GM18511 (cell line): ENCODE results near the gene REXO5.
"Not testable (repeated sequence)": the region's sequence is repeated elsewhere in the genome, so short reads cannot be mapped to it uniquely, and the experiment has no call there.

Experiments
- ATAC-seq: cut with Tn5 transposase; IDR thresholded peaks from one replicate; pipeline ENCODE4 v1.9.1; 2021; ENCODE audit warnings: mild to moderate bottlenecking, moderate library complexity; ENCODE audit not compliant: unreplicated experiment

Gene REXO5

GRCh38 chr16:20806168-20807050 lies at the start of gene REXO5, which contains the start of gene ERI2:
Gene REXO5, plus strand, starts transcription at chr16:20806527. Its CDS starts 427 bp downstream, at chr16:20806954.
Gene ERI2, minus strand, starts transcription at chr16:20806472. Its CDS starts 42 bp downstream, at chr16:20806430.
- ATAC-seq: peak; percentile 90

GRCh38 chr16:20760346-20760745 lies 46.0 kb upstream of the REXO5 start:
- no peak for ATAC-seq

GRCh38 chr16:20761175-20761574 lies 45.2 kb upstream of the REXO5 start:
- no peak for ATAC-seq

- ATAC-seq: no peak
Measured at GRCh38 chr16:20762404-20763123, 43.8 kb upstream of the REXO5 start.

GRCh38 chr16:20763461-20764232 lies 42.7 kb upstream of the REXO5 start, which contains the start of gene ACSM3:
Gene ACSM3, plus strand, starts transcription at chr16:20764014. Its CDS starts 6,021 bp downstream, at chr16:20770035.
- peak; percentile 99 for ATAC-seq

- not testable (repeated sequence) for ATAC-seq
Measured at GRCh38 chr16:20764448-20764847, 41.9 kb upstream of the REXO5 start.

GRCh38 chr16:20765732-20766131 lies 40.6 kb upstream of the REXO5 start:
- ATAC-seq: no peak

- ATAC-seq: no peak
Measured at GRCh38 chr16:20766294-20766693, 40.0 kb upstream of the REXO5 start.

GRCh38 chr16:20767577-20767976 lies 38.8 kb upstream of the REXO5 start:
- no peak for ATAC-seq

GRCh38 chr16:20768121-20768520 lies 38.2 kb upstream of the REXO5 start:
- ATAC-seq: no peak

- ATAC-seq: no peak
Measured at GRCh38 chr16:20768818-20769217, 37.5 kb upstream of the REXO5 start.

GRCh38 chr16:20773679-20774078 lies 32.6 kb upstream of the REXO5 start:
- ATAC-seq: no peak

GRCh38 chr16:20774703-20775362 lies 31.5 kb upstream of the REXO5 start:
- ATAC-seq: no peak

- no peak for ATAC-seq
Measured at GRCh38 chr16:20781697-20782096, 24.6 kb upstream of the REXO5 start.

GRCh38 chr16:20782470-20782869 lies 23.9 kb upstream of the REXO5 start:
- ATAC-seq: no peak

GRCh38 chr16:20784204-20784603 lies 22.1 kb upstream of the REXO5 start:
- no peak for ATAC-seq

- ATAC-seq: no peak
Measured at GRCh38 chr16:20789130-20789529, 17.2 kb upstream of the REXO5 start.

- ATAC-seq: no peak
Measured at GRCh38 chr16:20791923-20792612, 14.3 kb upstream of the REXO5 start.

GRCh38 chr16:20798364-20798763 lies 8.0 kb upstream of the REXO5 start:
- ATAC-seq: no peak

GRCh38 chr16:20799599-20799998 lies 6.7 kb upstream of the REXO5 start:
- ATAC-seq: no peak
